Measurements from ENCODE around the gene CPNE1.

Gene CPNE1

DNA sequence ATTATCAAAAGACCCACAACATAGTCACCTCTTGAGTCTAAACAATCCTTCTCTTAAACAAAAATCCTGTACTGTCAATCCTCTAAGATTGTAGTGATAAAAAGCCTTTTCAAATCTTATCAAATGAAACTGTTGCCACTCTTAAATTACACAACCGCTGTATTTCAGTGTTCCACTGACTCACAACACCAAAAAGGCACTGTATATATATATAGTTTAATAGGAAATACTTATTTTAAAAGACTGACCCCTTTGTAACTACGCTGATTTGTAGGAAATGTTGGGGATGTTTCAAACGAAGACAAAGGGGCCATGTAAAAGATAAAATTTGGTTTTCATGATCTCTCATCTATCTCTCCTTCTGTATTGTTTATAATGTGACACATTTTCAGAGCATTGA lies 14.1 kb downstream of the CPNE1 start:
- H3K27ac Mint-ChIP-seq = no peak overlapping the region
- TF ChIP-seq, protein P1, sequence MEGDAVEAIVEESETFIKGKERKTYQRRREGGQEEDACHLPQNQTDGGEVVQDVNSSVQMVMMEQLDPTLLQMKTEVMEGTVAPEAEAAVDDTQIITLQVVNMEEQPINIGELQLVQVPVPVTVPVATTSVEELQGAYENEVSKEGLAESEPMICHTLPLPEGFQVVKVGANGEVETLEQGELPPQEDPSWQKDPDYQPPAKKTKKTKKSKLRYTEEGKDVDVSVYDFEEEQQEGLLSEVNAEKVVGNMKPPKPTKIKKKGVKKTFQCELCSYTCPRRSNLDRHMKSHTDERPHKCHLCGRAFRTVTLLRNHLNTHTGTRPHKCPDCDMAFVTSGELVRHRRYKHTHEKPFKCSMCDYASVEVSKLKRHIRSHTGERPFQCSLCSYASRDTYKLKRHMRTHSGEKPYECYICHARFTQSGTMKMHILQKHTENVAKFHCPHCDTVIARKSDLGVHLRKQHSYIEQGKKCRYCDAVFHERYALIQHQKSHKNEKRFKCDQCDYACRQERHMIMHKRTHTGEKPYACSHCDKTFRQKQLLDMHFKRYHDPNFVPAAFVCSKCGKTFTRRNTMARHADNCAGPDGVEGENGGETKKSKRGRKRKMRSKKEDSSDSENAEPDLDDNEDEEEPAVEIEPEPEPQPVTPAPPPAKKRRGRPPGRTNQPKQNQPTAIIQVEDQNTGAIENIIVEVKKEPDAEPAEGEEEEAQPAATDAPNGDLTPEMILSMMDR (IDR thresholded peaks at IDR 0.05; ENCODE audit: unreplicated experiment in 3 of 3) = no peak
- no peaks in the 10 kb centered on the region for H3K27me3 Mint-ChIP-seq (ENCODE audit: low read depth)
- no peaks in the 10 kb centered on the region for H3K9me3 Mint-ChIP-seq
- no peak overlapping the region for H3K4me3 Mint-ChIP-seq
- peaks cover 5% of the 10 kb centered on the region for H3K4me1 Mint-ChIP-seq
- H3K36me3 Mint-ChIP-seq (ENCODE audit: low read depth) = peaks cover 37% of the 10 kb centered on the region

DNA sequence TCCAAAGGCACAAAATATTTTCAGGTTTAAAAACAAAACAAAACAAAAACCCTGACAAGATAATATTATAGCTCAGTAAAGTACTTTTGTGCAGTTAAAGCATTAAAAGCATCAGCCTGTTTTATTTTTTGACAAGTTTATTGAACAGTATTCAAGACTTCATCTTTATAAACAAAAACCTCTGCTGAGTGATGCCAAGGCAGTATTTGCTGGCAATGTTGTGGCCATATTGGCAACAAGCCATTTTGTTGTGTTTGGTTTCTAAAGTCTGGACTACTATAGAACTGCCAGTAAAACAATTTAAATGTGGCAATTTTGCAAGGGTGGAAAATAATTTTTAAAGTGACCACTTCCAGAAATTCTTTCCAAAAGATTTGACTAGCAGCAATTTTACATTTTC lies 15.9 kb downstream of the CPNE1 start:
- Mint-ChIP-seq H3K9me3 (no peaks in the 10 kb centered on the region), H3K4me3 (no peak overlapping the region), H3K27ac (no peak overlapping the region), H3K4me1 (peaks cover 5% of the 10 kb centered on the region), H3K36me3 (ENCODE audit: low read depth) (peaks cover 37% of the 10 kb centered on the region), H3K27me3 (ENCODE audit: low read depth) (no peaks in the 10 kb centered on the region)
- TF ChIP-seq, protein P1 (IDR thresholded peaks at IDR 0.05; ENCODE audit: unreplicated experiment in 3 of 3) = no peak

DNA sequence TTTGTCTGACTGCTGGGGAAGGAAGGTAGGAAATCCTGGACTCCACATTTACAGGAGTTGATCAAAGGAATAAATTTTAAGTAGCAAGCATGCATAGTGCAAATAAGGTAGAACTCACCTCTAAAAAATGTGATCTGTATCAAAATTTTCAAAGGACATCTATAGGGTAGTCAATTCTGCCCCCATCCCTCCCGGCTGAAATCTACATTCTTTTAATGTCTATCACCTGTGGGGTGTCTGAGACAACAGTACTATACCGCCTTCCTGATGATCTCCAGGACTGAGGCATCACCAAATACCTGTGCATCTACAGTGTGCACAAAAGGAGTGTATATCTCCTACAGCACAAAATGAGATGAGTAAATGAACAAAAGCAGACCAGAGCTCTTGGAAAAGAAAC lies 19.9 kb downstream of the CPNE1 start:
- TF ChIP-seq, protein P1 (IDR thresholded peaks at IDR 0.05; ENCODE audit: unreplicated experiment in 3 of 3) = no peak
- H3K27ac Mint-ChIP-seq = no peak overlapping the region
- H3K27me3 Mint-ChIP-seq (ENCODE audit: low read depth) = no peaks in the 10 kb centered on the region
- no peak overlapping the region for H3K4me3 Mint-ChIP-seq
- peaks cover 22% of the 10 kb centered on the region for H3K36me3 Mint-ChIP-seq (ENCODE audit: low read depth)
- H3K9me3 Mint-ChIP-seq = no peaks in the 10 kb centered on the region
- peaks cover 23% of the 10 kb centered on the region for H3K4me1 Mint-ChIP-seq

DNA sequence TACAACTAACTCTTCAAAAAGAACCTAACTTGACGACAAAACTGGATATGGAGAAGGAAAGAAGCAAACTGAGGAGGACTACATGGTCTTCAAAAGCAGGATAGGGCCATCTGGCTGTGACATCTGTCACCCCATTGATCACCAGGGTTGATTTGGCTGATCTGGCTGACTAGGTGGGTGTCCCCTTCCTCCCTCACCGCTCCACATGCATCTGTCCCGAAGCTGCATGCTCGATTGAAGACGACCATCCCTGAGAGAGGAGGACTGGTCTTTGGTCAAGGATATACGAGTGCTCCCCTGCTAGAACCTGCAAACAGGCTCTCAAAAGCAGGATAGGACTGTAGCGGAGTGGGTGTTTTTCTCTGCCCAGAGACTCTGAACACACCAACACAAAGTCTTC lies 21.7 kb downstream of the CPNE1 start:
- TF ChIP-seq, protein P1 (IDR thresholded peaks at IDR 0.05; ENCODE audit: unreplicated experiment in 3 of 3) = no peak
- Mint-ChIP-seq H3K4me1 (peaks cover 25% of the 10 kb centered on the region), H3K9me3 (no peaks in the 10 kb centered on the region), H3K4me3 (no peak overlapping the region), H3K36me3 (ENCODE audit: low read depth) (peaks cover 6% of the 10 kb centered on the region), H3K27me3 (ENCODE audit: low read depth) (no peaks in the 10 kb centered on the region), H3K27ac (no peak overlapping the region)

DNA sequence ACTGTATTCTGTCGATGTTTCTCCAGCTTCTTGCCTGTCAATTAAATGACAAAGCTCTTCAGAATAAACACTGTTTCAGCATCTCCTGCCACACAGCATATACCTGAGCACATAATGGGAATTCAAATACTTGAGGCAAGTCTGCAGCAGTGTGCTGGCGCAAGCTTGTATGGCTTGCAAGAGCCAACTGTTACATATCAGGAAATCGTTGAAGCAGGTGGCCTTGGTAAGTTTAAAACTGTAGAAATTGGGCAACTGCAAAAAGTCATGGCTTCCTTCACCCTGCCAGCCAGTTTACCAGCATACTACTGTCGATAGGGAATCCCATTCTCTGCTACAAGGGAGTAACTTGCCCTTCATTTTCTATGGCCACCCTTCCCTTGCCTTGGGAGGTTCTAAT lies 23.0 kb downstream of the CPNE1 start:
- Mint-ChIP-seq H3K27ac (no peak overlapping the region), H3K4me1 (peaks cover 31% of the 10 kb centered on the region)

DNA sequence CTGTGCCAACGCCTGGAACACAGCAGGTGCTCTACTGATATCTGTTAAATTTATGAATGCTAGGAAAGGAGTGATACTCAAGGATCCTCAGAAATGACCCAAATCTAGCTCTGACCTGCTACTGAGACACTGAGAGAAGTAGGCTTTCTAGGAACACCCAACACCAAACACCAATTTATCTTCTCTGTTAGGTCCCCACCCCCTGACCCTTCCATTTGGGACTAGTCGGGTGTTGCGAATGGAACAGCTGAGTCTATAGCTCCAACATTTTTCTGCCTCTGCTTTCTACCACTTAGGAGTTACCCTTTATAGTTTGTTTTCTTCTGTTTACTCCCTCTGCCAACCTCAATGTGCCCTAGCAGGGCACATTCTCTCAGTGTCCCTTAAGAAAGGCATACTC lies 24.0 kb downstream of the CPNE1 start:
- H3K27me3 Mint-ChIP-seq (ENCODE audit: low read depth) = no peaks in the 10 kb centered on the region
- TF ChIP-seq, protein P1 (IDR thresholded peaks at IDR 0.05; ENCODE audit: unreplicated experiment in 3 of 3) = no peak
- H3K36me3 Mint-ChIP-seq (ENCODE audit: low read depth) = peaks cover 5% of the 10 kb centered on the region
- H3K4me1 Mint-ChIP-seq = peaks cover 31% of the 10 kb centered on the region
- no peak overlapping the region for H3K27ac Mint-ChIP-seq
- no peaks in the 10 kb centered on the region for H3K9me3 Mint-ChIP-seq
- H3K4me3 Mint-ChIP-seq = no peak overlapping the region

More for the DNA sequence above, 23.0 kb downstream of the CPNE1 start:
- no peaks in the 10 kb centered on the region for H3K27me3 Mint-ChIP-seq (ENCODE audit: low read depth)
- TF ChIP-seq, protein P1 (IDR thresholded peaks at IDR 0.05; ENCODE audit: unreplicated experiment in 3 of 3) = no peak
- no peaks in the 10 kb centered on the region for H3K36me3 Mint-ChIP-seq (ENCODE audit: low read depth)
- H3K9me3 Mint-ChIP-seq = no peaks in the 10 kb centered on the region
- H3K4me3 Mint-ChIP-seq = no peak overlapping the region
